ENCODE results near the gene PCOLCE2.

- TF ChIP-seq CTCF (IDR thresholded peaks at IDR 0.05; ENCODE audit: low read depth, low read length, missing input control), result no peak
- TF ChIP-seq FOXA1 (IDR thresholded peaks at IDR 0.05), result no peak
- no peak for TF ChIP-seq GABPA (IDR thresholded peaks at IDR 0.05 in 1 of 2, conservative IDR thresholded peaks at IDR 0.05 in 1 of 2)
- no peak for TF ChIP-seq NR2F2 (IDR thresholded peaks at IDR 0.05)
Observed at GRCh38 chr3:142886021-142886420, 2.9 kb downstream of the PCOLCE2 start.
